ENCODE data around the gene FBXO36.
"Not testable (repeated sequence)": the region's sequence is repeated elsewhere in the genome, so short reads cannot be mapped to it uniquely, and the experiment has no call there.

Gene FBXO36

DNA sequence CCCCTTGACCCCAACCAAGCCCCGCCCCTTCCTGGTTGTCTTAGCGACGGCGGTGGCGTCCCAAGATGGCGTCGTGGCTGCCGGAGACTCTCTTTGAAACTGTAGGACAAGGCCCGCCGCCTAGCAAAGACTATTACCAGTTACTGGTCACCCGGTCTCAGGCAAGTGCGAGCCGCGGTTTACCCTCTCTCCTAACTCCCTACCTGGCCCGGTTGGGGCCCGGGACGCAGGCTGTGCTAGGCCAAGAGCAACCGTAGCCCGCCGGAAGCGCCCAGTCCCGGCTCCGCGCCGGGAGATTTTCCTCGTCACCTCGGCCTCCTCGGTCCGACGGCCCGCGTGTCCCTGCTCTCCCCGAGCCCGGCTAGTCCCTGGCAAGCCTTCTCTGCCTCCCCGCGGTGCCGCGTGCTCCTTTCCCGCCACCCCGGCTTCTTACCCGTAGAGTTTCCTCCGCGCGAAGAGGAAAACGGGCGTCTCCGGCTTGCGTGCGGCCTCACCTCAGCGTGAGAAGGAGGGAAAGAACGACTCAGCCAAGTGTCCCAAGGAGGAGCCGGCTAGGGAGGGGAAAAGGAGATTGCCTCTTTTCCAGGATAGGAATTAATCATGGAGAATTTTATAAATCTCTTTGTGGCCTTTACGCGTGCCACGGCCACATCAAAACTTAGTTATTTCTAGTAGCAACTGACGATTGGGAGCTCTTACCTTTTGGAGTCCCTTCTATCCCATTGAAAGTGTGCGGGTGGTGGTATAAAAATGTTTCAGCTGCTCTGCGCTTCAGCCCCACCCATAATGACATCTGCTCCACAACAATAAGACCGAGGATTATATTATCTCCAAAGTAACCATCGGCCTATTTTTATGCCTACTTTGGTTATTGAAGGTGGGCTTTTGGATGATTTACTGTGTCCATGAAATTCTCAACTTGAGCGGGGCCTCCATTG is at the start of gene FBXO36:
Gene FBXO36, plus strand, starts transcription at position 55 of the 938 bp plus-strand sequence. Its CDS starts 11 bp downstream, at position 66.
- DNase-seq = peak; percentile 84

GRCh38 chr2:229873123-229873581 is 49.2 kb upstream of the FBXO36 start:
- no peak for DNase-seq

DNA sequence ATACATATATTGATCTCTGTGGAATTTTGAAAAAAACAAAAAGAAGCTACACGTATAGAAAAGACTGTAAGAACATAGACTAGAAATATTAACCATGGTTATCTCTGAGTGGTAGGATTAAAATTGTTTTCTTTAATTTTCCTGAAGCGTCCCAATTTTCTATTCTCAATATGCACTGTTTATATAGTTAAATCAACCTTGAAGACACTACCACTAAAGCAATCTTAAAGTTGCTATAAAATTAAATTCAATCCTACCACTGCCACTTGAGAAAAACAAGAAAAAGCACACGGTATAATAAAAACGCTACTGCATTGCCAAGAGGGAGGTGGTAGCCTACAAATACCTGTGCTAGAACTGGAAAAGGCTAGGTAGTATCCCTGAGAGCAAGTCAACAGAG is 47.7 kb upstream of the FBXO36 start:
- no peak for DNase-seq

DNA sequence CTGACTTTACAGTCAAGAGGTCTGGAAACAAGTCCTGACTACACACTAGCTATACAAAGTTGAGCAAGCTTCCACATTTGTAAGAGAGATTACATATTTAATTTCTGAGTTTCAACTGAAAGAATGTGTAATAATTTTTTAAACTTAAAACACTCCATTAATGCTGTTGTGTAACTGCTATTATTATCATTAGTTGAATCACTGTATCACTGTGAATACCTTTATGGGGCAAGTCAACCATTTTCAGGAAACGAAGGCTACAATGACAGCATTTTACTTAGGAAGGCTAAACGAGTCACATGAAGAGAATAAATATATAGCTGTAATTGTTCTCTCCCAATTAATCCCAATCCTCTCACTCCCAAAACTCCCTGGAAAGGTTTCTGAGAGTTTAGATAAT is 46.8 kb upstream of the FBXO36 start:
- no peak for DNase-seq

GRCh38 chr2:229879191-229879950 is 42.9 kb upstream of the FBXO36 start:
- no peak for DNase-seq

- no peak for DNase-seq
Measured at GRCh38 chr2:229880892-229881586, 41.3 kb upstream of the FBXO36 start.

GRCh38 chr2:229882583-229882982 is 39.7 kb upstream of the FBXO36 start:
- no peak for DNase-seq

DNA sequence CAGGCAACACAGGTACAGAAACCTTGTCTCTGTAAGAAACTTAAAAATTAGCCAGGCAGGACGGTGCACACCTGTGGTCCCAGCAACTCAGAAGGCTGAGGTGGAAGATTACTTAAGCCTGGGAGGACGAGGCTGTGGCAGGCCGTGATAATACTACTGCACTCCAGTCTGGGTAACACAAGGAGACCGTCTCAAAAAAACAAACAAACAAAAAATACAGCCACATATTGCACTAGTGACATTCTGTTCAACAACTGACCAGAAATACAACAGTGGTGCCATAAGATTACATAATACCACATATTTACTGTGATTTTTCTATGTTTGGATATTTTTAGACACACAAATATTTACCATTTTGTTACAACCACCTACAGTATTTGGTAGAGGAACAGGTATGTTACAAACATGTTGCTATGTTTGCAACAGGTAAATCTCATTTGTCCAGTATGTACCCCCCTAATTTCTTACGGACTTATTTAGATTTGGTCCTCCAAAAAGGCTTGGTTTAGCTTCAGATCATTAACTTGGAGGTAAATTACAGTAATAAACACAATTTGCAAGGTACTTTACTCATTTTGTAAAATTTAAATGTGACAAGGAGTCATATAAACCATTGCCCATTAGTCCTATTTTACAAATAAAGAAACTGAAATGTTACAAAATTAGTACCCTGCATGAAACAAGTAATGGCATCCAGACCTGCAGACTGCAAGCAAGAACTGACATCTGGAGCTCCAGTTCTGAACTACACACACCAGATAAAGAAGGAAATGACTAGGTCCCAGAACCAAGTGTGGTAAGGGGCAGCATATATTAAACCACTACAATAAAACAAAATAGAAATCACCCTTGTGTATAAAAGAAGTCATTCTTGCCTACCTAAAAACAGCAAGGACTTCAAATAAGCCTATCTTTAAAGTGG is 37.3 kb upstream of the FBXO36 start:
- DNase-seq = no peak

DNA sequence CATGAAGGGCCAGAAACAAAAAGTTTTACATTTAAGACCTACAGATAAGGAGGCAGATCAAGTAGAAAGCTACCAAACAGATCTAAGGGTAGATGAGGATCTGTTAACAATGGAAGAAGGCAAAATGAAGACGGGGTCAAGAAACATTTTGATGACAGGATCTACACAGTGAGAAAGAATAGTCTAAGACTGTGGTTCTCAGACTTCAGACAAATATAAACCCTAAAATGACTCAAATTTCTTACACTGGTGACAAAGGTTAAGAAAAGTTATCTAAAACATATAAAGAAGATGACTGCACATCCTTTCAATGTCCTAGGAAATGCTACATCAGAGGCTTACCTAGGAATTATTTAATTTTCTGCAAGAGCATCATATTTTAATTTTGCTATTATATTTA is 34.9 kb upstream of the FBXO36 start:
- no peak for DNase-seq

GRCh38 chr2:229888031-229888430 is 34.3 kb upstream of the FBXO36 start:
- no peak for DNase-seq

DNA sequence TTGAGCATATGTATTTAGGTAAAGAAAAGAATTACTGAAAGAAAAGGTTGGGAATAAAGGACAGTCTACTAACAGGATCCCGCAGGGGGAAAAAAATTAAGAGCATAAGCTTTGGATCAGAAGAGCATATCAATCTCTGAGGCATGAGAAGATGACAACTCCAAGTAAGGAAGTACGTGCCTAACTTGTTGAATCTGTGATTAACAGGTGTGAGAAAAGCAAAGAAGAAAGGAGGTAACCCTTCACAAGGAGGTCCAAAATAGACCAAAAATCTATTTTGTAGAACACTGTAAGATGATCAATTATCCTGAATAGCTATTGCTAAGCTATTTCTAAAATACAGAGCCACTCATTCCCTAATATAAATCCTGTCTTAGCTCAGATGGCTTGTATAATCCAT is 33.3 kb upstream of the FBXO36 start:
- no peak for DNase-seq

DNA sequence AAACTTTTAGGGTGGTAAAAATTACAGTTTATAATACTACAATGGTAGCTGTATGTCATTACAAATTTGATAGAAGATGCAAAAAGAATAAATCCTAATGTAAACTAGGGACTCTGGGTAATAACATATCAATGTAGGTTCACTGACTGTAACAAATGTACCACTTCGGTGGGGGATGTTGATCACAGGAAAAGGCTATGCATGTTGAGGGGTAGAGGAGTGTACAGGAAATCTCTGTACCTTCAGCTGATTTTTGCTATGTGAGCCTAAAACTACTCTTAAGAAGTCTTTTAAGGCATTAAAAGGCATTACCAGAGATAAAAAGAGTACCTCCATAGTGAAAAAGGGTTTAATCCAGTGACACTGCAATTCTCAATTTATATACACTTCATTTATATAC is 25.4 kb upstream of the FBXO36 start:
- no peak for DNase-seq

DNA sequence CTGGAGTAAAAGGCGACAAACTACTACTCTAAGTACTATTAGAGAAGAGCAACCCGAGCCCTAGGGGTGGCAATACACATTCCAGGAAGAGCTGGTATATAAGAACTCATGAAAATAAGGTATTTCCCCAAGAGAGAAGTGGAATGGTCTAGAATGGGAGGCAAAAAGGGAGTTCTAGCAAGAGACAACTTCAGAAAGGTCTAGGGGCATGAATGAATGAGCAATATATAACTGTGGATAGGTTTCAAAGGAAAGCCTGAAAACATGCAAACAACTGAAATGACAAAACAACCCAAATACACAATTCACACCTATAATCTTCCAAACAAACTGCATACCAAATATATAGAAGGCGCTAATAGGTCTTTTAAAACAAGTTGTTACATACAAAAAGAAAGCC is 22.7 kb upstream of the FBXO36 start:
- no peak for DNase-seq

DNA sequence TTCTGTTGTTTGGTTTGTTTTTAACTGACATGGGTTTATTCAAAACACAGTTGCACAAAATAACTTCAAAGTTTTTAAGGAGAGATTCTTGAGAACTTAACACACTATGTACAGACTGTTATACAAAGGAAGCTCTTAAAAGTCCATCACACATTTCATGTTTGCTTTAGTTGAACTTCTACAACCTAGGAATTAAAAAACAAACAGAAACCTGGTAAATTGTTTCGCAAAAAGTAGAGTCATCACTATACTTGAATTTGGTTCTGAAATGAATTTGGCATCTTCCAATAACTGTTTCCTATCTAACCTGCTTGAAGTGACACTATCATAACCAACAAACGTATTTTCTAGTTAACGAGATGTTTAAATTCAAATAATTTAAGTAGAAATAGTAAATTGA is 22.3 kb upstream of the FBXO36 start:
- DNase-seq = no peak

DNA sequence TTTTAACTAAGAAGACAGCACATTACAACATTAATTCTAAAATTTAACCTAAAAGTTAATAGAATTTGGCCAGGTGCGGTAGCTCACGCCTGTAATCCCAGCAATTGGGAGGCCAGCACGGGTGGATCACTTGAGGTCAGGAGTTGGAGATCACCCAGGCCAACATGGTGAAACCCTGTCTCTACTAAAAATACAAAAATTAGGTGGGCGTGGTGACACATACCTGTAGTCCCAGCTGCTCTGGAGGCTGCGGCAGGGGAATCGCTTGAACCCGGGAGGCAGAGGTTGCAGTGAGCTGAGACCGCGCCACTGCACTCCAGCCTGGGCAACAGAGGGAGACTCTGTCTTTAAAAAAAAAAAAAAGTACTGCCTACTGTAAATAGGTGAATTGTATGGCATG is 21.8 kb upstream of the FBXO36 start:
- DNase-seq = not testable (repeated sequence)

- no peak for DNase-seq
Measured at GRCh38 chr2:229901819-229902218, 20.5 kb upstream of the FBXO36 start.

DNA sequence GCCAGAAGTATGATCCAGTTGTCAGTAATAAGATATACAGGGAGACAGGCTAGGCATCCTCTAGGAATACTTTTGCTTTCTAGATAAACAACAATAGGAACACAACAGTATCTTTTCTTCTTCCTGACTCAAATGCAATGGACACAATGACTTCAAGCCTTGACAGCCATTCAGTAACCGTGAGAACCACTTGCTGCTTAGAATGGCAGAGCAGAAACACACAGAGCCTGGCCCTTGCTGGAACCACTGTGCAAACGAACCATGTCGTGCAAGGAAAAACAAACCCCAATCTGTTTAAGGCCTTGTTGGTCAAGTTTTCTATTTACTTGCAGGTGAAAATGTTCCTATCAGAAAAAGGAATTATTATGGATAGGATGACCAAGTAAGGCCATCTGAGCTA is 19.3 kb upstream of the FBXO36 start:
- DNase-seq = no peak

- no peak for DNase-seq
Measured at GRCh38 chr2:229905601-229906000, 16.7 kb upstream of the FBXO36 start.

DNA sequence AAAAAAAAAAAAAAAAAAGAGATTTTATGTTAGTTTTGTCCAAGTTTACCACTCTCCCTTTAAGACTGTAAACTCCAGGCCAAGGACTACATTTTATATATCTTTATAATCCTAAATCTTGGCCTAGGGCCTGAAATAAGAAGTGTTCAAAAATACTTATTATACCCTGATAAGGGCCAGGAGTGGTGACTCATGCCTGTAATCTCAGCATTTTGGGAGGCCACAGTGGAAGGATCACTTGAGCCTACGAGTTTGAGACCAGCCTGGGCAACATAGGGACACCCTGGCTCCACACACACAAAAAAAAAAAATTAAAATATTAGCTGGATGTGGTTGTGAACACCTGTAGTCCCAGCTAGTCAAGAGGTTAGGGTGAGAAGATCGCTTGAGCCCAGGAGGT is 13.2 kb upstream of the FBXO36 start:
- no peak for DNase-seq

GRCh38 chr2:229910147-229910831 is 12.0 kb upstream of the FBXO36 start:
- DNase-seq = no peak

GRCh38 chr2:229910832-229911412 is 11.4 kb upstream of the FBXO36 start:
- peak; percentile 40 for DNase-seq
